Measurements from ENCODE around the gene PTPN3.
"Not testable (repeated sequence)": the region's sequence is repeated elsewhere in the genome, so short reads cannot be mapped to it uniquely, and the experiment has no call there.

The PTPN3 gene

DNA sequence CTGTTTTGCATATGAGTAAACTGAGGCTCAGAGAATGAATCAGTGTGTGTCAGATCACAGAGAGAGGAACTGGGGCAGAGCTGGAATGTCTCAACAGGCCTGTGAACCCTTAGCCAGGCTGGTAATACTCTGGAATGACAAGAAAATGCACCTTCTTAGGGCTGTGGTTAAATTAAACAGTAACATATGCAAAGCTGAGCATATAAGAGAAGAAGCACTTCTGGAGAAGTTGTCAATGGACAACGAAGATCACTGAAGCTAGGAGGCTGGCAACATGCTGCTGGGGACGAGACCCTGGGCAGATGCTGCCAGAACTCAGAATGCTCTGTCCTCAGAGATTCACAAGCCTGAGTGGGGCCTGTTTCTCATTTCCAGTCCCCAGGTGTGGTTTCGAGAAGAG lies 112.6 kb downstream of the PTPN3 start:
- DNase-seq, result no peak

DNA sequence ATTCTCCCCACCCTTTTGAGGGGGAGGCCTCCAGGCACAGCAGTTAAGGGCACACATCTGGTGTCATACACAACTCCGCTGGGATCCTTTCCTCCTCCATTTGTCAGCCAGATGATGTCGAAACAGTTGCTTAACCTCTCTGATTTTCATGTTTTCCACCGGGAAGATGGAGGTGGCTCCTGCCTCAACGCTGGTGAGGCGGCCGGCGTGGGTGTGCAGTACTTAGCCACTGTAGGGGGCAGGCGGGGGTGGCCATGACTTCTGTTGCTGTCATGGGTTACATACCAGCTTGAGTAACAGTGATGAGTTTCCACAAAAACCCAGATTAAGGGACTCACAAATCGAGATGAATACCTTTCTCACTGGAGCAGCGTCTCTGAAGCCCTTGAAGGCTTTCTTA lies 114.2 kb downstream of the PTPN3 start:
- no peak for DNase-seq

DNA sequence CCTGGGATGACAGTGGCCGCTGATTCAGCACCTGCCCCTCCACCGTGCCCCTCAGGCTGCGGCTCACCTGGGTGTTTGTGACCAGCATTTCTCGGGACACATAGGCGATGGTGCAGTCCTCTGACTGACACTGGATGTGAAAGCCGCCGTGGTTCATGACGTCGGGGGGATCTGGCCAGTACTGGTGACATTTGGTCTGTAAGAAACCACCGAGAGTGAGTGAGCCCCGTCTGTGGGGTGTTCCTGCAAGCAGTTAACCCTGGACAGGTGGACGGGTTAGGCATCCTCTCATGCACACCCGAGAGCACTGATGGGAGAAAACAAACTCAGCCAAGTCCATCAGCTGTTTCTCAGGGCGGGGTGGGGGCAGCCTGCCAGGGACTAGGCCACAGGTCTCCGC lies 114.8 kb downstream of the PTPN3 start:
- DNase-seq, result no peak

DNA sequence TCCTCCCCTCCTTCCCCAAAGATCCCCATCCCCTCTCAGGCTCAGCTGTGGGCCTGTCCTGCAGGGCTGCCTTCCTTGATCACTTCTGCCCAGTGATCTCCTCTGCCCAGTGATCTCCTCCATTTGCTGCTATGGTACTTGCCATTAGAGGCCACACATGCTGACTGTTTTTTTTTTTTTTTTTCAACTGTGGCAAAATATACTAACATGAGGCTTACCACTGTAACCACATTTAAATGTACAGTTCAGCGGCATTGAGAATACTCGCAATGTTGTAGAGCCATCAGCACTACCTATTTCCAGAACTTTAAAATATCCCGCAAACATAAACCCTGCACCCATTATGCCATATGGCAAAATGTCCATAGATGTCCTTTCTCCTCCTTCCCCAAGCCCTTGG lies 115.5 kb downstream of the PTPN3 start:
- no peak for DNase-seq

DNA sequence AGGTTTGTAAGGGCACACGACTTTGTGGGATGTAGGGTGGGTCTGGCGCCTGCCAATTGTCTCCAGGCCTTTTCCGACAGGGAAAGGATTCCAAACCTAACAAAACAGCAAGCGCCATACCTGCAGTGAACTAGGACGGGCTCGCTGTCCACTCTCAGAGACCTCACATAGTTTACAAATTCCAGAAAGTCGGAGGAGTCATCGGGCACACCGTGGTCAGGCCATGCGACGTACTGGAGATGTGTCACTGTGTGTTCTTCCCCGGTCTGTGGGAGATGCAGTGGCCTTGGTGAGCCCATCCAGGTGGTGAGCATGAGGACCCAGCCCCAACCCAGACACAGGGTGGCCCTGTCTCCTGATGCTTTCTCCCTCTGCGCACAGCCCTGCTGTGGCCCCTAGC lies 115.9 kb downstream of the PTPN3 start:
- no peak for DNase-seq

DNA sequence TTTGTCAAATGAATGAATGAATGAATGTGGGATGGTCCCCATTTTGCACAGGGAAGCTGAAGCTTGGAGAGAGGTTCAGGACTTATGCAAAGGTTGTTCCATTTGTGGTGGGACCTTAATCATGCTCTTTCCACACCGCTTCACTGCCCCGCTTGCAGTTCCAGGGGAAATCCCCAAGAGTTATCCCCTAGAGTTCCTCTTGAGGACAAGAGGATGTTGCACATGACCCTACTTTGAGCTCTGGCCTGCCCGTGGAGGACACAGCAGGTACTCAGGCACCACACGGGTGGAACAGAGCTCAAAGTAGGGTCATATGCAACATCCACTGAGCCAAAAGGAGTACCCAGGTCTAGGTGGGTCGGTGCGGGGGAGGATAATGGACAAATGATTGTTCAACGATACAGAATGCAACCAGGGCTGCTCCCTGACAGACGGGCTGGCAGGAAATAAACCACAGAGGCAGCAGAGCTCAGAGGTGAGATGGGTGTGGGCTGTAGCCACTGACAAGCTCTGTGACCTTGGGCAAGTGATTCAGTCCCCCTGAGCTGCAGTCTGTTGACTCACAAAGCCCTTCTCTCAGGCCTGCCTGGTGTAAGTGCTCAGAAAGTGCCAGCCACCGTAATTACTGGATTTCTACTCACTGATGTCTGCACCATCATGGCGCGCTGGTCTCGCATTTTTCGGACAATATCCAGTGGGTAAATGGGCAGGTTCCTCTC lies 116.9 kb downstream of the PTPN3 start:
- DNase-seq, result no peak

DNA sequence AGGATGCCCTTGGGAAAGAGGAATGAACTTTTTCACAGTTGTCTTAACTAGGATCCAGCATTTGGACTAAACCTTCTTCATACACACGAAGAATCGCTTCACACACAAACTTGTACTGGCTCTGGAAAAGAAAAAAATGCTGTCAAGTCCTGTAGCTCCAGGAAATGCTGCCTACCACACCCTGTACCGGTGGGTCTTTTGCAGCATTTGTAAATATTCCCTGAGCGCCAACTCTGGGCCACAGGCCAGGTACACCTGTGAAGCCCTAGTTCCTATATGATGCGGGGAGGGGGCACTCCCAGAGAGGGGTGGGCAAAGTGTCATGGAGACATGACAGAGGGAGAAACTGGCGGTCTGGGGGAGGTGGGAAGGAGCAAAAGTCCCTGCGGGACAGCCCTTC lies 118.6 kb downstream of the PTPN3 start:
- DNase-seq, result no peak

DNA sequence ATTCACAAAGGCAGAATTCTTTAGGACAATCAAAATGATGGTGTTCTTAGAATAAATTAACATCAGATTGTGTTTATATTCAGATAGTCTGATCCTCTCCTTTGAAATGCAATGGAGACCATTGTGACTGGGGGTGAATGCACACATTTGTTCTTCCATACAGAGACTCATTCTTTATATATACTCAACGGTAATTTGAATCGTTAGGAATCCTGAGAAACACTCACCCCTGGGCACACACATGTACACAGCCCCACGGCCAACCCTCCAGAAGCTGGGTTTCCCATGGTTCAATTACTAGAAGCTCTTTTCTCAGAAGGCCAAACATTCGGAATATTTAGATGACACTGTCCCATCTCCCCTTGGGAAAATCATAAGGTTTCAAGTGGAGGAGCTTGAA lies 119.8 kb downstream of the PTPN3 start:
- DNase-seq, result no peak

DNA sequence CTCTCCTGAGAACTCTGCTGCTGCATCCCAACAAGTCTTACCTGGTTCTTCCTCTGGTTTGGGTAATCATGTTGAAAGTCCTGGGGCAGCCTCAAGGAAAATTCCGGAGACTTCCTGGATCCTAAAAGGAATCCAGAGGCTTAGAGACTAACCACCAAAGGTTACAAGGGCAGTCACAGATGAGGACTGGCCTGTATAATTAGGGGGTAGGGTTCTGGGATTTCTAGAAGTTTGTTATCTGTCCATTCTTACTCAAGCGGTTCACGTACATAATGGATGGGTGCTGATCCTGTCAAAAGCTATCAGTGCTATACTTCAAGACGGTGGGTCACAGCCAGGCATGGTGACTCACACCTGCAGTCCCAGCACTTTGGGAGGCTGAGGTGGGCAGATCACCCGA lies 125.9 kb downstream of the PTPN3 start:
- no peak for DNase-seq

DNA sequence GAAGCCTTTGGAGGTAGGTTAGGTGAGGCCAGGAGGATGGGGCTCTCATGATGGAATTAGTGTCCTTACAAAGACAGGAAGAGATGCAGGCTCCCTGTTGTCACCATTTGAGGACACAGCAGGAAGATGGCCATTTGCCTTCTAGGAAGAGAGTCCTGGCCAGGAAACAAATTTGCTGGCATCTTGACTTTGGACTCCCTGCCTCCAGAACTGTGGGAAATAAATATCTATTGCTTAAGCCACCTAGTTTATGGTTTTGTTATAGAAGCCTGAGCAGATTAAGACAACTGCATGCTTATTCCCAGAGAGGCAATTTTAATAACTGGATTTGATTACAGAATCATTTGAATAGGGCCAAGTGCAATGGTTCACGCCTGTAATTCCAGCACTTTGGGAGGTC lies 126.7 kb downstream of the PTPN3 start:
- no peak for DNase-seq

DNA sequence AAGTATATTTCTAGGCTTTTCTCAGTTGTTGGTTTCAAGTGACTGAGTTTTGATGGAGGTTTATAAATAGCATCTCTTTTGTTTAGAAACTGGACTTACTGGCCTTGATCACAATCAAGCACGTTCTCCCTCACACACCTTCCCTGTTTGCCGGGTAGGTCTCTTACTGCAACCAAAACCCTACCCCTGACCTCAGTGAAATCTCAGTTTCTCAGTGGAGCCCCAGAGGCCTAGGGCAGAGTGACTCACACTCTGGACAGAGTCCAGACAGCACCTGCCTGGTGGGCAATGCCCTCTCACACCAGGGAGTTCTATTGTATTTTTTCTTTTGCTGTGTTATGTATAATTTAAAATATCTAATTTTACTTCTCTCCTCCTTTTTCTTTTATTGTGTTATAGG lies 128.8 kb downstream of the PTPN3 start:
- DNase-seq, result no peak

DNA sequence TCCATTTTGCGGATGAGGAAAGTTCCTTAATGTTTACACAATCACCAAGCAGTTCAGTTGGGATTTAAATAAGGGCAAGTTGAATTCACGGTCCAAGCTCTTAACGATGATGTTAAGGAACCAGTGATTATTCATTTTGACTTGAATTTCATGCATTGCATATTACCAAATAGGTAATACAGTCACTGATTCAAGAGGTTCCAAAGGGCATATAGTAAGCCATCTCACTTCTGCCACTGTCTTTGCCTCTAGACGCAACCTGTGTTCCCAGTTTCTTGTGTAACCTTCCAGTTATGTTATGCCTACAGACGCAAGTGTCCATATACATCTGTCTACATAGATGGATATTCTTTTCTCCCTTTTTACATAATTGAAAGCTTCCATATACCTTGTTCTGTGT lies 137.3 kb downstream of the PTPN3 start:
- no peak for DNase-seq

DNA sequence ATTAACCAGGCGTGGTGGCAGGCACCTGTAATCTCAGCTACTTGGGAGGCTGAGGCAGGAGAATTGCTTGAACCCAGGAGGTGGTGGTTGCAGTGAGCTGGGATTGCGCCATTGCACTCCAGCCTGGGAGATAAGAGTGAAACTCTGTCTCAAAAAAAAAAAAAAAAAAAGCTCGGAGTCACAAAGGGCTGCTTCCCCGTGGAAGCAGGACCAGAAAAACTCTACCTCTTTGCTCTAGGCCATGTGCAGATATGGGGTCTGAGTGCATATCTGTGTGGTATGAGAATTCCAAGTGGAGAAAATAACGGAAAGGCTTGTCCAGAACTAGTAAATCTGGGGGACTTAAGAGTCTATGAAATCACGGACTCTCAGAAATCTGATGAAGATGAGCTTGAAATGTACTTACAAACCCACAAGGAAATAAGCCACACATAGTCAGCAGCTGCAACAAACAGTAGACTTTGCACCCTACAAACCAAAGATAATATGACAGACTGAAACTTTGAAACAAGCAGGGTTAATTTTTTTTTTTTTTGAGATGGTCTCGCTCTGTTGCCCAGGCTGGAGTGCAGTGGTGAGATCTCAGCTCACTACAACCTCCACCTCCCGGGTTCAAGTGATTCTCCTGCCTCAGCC lies 139.0 kb downstream of the PTPN3 start:
- DNase-seq, result not testable (repeated sequence)

DNA sequence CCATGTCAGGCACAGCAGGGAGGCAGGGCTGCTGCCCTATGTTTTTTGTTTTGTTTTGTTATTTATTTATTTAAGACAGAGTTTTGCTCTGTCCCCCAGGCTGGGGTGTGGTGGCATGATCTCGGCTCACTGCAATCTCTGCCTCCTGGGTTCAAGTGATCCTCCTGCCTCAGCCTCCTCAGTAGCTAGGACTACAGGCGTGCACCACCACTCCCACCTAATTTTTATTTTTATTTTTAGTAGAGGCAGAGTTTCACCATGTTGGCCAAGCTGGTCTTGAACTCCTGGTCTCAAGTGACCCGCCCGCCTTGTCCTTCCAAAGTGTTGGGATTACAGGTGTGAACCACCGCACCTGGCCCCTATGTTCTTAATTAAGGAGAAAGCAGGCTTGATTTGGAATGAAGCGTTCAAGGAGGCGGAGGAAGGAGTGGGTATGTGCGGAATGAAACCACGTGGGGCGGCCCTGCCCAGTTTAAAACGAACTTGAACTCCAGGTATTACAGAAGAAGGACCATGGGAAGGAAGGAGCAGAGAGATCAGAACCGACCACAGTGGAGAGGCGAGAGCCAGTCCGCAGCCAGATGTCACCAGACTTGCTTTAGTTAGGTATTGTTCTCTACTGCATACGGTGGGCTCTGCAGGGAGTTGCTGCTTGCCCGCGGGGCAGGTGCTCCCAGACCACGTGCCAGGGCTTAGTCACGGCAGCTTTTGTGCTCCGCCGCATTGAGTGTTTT lies 142.4 kb downstream of the PTPN3 start:
- no peak for DNase-seq

DNA sequence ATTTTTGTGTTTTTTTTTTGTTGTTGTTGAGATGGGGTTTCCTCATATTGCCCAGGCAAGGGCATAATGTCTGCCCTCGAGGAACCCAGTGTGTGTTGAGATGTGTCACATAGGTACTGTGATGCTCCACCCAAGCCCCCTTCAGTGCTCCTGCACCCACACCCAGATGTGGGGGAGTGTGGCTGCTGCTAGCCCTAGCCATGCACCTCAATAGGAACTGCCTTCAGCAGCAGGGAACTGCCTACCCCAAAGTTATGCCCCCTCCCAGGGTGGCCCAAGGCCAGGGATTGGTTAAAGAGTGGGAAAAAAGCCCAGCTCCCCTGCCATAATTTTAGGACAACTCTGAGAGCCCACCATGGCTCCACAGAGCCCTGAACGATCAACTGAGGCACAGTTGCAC lies 143.9 kb downstream of the PTPN3 start:
- DNase-seq, result no peak

DNA sequence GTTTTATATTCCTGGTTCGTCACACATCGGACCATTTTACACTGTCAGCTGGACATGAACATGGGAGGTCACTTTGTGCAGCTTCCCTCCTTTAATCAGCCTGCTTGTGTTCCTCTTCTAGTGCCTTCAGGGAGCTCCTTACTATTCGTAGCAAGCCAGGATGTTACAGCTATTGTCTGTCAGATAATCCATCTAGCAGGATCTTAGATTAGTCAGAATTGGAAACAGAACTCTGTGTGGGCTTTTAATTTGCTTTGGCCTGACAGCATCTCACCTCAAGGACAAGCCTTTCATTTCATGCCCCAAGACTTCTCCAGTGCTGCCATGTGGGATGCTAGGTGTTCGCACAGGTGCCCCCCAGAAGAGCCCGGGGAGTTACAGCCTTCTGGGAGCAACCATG lies 147.1 kb downstream of the PTPN3 start:
- DNase-seq, result no peak

DNA sequence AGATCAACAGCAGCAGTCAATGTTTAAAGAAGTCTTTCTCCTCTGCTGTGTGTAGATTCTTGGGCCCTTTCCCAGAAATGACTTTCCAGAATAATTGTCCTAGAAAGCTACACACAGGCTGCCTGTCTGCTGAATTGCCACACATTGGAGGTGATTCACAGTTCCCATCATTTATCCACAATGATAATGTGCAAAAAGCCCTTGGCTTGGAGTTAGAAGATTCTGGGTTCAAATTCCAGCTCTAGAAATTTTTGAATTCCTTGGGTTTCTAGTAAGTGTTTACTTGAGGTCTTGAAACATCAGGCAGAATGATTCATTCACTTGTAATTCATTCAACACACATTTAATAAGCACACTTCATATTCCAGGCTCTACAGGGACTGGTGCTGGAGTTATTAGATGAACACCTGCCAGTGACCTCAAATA lies 148.7 kb downstream of the PTPN3 start:
- DNase-seq, result peak; percentile 95

DNA sequence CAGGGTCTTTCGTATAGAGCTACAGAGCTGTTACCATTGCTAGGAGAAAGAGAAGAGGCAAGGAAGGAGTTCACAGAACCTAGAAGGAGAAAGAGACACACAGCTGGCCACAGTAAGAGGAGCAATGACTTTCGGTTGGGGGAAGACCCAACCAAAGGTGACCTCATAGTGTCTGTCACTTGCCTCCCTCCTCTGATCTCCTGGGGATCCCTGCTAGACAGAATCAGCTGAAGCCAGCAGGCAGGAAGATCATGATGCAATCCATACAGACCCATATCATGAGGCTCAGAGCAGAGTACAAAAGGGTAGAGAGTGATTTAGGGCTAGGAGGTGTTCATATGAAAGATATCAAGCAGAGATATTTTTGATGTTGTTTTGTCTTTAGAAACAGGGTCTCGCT lies 151.2 kb downstream of the PTPN3 start:
- no peak for DNase-seq

DNA sequence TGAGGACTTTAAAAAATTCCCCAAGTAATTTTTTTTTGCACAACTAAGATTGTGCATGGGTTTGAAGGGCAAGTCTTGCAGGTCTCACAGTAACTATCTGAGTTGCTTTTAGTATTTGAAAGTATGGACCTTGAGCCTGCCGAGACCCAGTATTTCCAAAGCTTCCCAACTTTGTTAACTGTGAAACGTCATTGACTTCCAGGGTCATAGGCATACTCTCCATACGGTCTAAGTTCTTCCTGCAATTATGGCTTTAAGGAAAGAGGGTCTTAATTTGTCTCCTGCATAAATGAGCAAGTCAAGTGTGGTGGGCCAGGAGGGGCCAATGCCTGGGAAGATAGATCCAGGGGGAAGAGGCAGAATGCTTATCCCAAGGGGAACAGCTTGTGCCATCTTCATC lies 153.2 kb downstream of the PTPN3 start:
- DNase-seq, result no peak

DNA sequence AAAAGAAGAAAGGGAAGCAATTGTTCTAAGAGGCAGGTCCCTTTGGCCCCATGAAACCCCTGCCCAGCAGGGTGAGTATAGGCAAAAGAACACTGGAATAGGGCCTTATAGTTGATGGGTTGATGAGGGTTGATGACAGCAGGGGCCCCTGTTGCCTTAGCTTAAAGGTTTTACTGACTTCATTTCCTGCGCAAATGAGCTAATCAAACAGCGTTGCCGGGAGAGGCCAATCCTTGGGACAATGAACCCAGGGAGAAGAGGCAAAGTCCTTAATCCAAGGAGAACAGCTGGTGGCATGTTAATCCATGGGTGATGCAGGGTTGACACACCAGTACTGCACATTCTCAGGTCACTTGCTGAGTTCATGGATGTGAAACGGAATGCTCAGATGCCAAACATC lies 155.2 kb downstream of the PTPN3 start:
- no peak for DNase-seq

DNA sequence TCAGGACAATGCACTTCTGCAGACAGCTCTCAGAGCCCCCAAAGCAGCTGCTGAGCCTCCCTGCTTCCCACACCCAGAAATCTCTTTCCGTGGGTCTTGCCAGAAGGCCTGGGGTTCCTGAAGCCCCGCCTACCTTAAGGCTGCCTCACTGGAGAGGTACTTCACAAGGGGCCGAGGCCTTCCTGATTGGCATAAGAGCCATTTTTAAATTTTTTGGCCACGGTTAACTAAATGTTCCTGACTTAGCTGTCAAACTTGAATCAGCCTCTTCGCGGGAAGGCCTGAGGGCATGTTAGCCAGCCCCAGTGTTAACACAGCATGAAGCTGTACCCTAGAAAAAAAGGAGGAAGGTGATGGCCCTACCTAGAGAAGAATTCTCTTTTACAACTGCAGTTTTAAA lies 156.5 kb downstream of the PTPN3 start:
- DNase-seq, result no peak

DNA sequence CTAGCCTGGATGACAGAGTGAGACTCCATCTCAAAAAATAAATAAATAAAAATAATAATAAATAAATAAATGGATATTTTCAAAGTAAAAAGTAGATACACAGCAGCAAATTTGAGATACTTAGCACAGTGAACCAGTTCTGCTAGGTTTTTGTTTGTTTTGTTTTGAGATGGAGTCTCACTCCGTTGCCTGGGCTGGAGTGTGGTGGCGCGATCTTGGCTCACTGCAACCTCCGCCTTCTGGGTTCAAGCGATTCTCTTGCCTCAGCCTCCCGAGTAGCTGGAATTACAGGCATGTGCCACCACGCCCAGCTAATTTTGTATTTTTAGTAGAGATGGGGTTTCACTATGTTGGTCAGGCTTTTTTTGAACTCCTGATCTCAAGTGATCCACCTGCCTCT lies 157.1 kb downstream of the PTPN3 start:
- not testable (repeated sequence) for DNase-seq

DNA sequence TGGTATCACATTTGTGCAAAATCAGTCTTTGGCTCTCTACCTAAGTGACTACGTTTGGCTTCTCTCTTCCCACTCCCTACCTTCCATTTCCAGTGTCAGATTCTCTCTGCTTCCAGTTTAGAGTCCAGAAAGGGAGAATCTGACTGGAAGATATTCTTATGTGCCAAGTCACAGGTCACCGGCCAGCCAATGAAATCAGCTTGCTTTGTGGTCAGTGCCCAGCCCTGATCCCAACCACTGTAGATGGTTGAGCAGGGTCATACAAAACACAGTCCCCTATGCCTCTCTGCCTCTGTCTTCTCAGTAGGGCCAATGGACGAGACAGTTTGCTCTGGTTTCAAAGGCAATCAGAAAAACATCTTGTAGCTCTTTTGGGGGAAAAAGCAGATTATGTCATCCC lies 161.7 kb downstream of the PTPN3 start:
- no peak for DNase-seq

DNA sequence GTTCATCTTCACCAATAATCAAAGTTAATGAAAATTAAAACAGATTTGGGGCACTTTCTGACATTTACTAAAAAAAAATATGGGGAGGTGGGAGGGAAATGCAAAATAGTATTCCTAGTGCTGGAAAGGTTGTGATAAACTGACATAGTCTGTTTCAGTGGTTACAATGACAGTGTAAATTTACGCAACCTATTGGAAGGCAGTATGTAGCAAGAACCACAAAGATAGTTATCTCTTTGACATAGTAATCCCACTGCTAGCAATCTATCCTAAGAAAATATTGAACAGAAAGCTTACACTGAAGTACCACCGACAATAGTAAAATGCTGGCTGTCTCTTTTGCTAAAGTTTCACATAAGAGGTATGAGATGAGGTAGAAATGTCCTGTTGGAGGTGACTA lies 162.2 kb downstream of the PTPN3 start:
- peak; percentile 8 for DNase-seq
